ENCODE results near the gene MYOF. TPM values are rescaled to one million over a fixed set of nuclear protein-coding genes. Genes with fewer than 3 reads are reported as not detected.
A peak's percentile ranks its signal among the peaks of the same experiment; 100 is the strongest.

Gene MYOF
- 36.1 TPM for total RNA-seq (2013)
- polyA plus RNA-seq (10 to 100 TPM in 2 of 3 donors, 1 to 10 TPM in 1; 9.7 to 29.1 (median 14.5) TPM), polyA minus RNA-seq (24.9 and 44.3 TPM in 2 replicates), total RNA-seq (114 to 402 (median 157) reads per million in 11 experiments)

- peaks cover 0 to 2% (median 2%) of the 10 kb centered on the region in 3 donors for H3K27me3 Mint-ChIP-seq (ENCODE audit: low read depth in 3 of 3)
- intact Hi-C loops (cut with micrococcal nuclease) = loop anchor here (2.0 to 5.0 kb wide), 3 partner anchors 35 to 105 kb away; no protein-coding TSS in a partner anchor
- no peaks in the 10 kb centered on the region for H3K9me3 ChIP-seq (replicated peaks in 1 of 2; ENCODE audit: control insufficient read depth in 1 of 2, insufficient read depth in 1 of 2, low read length in 2 of 2)
- peak; percentile 80 for TF ChIP-seq CTCF (IDR thresholded peaks at IDR 0.05)
- H3K27ac Mint-ChIP-seq = peak within 1 kb of the TSS; percentile 92 to 99 (median 96)
- no peaks in the 10 kb centered on the region for H3K9me3 Mint-ChIP-seq
- H3K4me3 Mint-ChIP-seq = peak within 1 kb of the TSS; percentile 92 to 99
- H2AFZ ChIP-seq (ENCODE audit: insufficient read depth, low read depth, low read length, poor library complexity, severe bottlenecking) = peak within 1 kb of the TSS; percentile 84
- peak within 1 kb of the TSS; percentile 77 to 99 for H3K27ac ChIP-seq (ENCODE audit: low read depth in 1 of 2, low read length in 2 of 2)
- peak within 1 kb of the TSS; percentile 80 for H3K4me2 ChIP-seq (replicated peaks; ENCODE audit: extremely low read depth, low read length, poor library complexity, severe bottlenecking)
- H3K36me3 Mint-ChIP-seq = peaks cover 9 to 18% of the 10 kb centered on the region in 2 donors
- H4K20me1 ChIP-seq (ENCODE audit: insufficient read depth, low read length) = no peaks in the 10 kb centered on the region
- peak; percentile 77 to 82 (median 81) for DNase-seq
- H3K79me2 ChIP-seq (ENCODE audit: insufficient read depth, low read length) = peaks cover 50% of the 10 kb centered on the region
- H3K4me1 Mint-ChIP-seq = peaks cover 41% of the 10 kb centered on the region
- H3K27me3 ChIP-seq (ENCODE audit: control insufficient read depth in 2 of 2, insufficient read depth in 2 of 2, low read length in 2 of 2) = no peaks in the 10 kb centered on the region
- 0% methylated on average over 13 of the region's 27 CpGs for WGBS (ENCODE audit: insufficient coverage)
- peak within 1 kb of the TSS; percentile 92 for H3K9ac ChIP-seq (ENCODE audit: insufficient read depth, low read length, poor library complexity, severe bottlenecking)
- H3K4me1 ChIP-seq (ENCODE audit: control insufficient read depth in 1 of 2, insufficient read depth in 2 of 2, low read length in 2 of 2) = peaks cover 20 to 37% of the 10 kb centered on the region in 2 donors
- peak within 1 kb of the TSS; percentile 58 to 98 (median 84) for H3K4me3 ChIP-seq (replicated peaks in 1 of 3; ENCODE audit: low read depth in 2 of 3, low read length in 3 of 3)
- H3K36me3 ChIP-seq (replicated peaks in 1 of 2; ENCODE audit: control insufficient read depth in 1 of 2, insufficient read depth in 2 of 2, low read length in 2 of 2) = no peaks in the 10 kb centered on the region
Measured at GRCh38 chr10:93482145-93482834, at the start of gene MYOF. Gene MYOF, minus strand, starts transcription at chr10:93482334. Its CDS starts 140 bp downstream, at chr10:93482194.

- H3K36me3 Mint-ChIP-seq = peaks cover 31 to 42% of the 10 kb centered on the region in 2 donors
- no peak for DNase-seq
- H3K9me3 ChIP-seq (replicated peaks in 1 of 2; ENCODE audit: control insufficient read depth in 1 of 2, insufficient read depth in 1 of 2, low read length in 2 of 2) = peaks cover 0 to 5% of the 10 kb centered on the region in 2 donors
- peaks cover 2 to 16% (median 8%) of the 10 kb centered on the region in 7 donors for H3K9me3 Mint-ChIP-seq
- 100% methylated on average over 2 of the region's 4 CpGs for WGBS (ENCODE audit: insufficient coverage)
- H3K36me3 ChIP-seq (replicated peaks in 1 of 2; ENCODE audit: control insufficient read depth in 1 of 2, insufficient read depth in 2 of 2, low read length in 2 of 2) = peaks cover 17 to 25% of the 10 kb centered on the region in 2 donors
- H3K4me1 Mint-ChIP-seq = peaks cover 38% of the 10 kb centered on the region
- peaks cover 2% of the 10 kb centered on the region for H3K79me2 ChIP-seq (ENCODE audit: insufficient read depth, low read length)
- H3K4me3 Mint-ChIP-seq = no peak overlapping the region
- no peak overlapping the region for H3K4me2 ChIP-seq (replicated peaks; ENCODE audit: extremely low read depth, low read length, poor library complexity, severe bottlenecking)
- peak overlapping the region in 2 of 7 donors; percentile 15 to 46 for H3K27ac Mint-ChIP-seq
- no peak overlapping the region for H2AFZ ChIP-seq (ENCODE audit: insufficient read depth, low read depth, low read length, poor library complexity, severe bottlenecking)
- H3K27me3 Mint-ChIP-seq (ENCODE audit: low read depth in 3 of 3) = no peaks in the 10 kb centered on the region
- TF ChIP-seq CTCF (IDR thresholded peaks at IDR 0.05) = no peak
- peak overlapping the region in 1 of 2 donors; percentile 87 for H3K27ac ChIP-seq (ENCODE audit: low read depth in 1 of 2, low read length in 2 of 2)
- peaks cover 3% of the 10 kb centered on the region for H4K20me1 ChIP-seq (ENCODE audit: insufficient read depth, low read length)
- no peaks in the 10 kb centered on the region for H3K27me3 ChIP-seq (ENCODE audit: control insufficient read depth in 2 of 2, insufficient read depth in 2 of 2, low read length in 2 of 2)
- no peak overlapping the region for H3K4me3 ChIP-seq (replicated peaks in 1 of 3; ENCODE audit: low read depth in 2 of 3, low read length in 3 of 3)
- intact Hi-C loops (cut with micrococcal nuclease) = loop anchor here in 1 of 2 donors (10.0 kb wide), 1 partner anchor 834 kb away; the partner anchor contains the start of gene HHEX
- H3K4me1 ChIP-seq (ENCODE audit: control insufficient read depth in 1 of 2, insufficient read depth in 2 of 2, low read length in 2 of 2) = peaks cover 43 to 48% of the 10 kb centered on the region in 2 donors
- no peak overlapping the region for H3K9ac ChIP-seq (ENCODE audit: insufficient read depth, low read length, poor library complexity, severe bottlenecking)
Measured at GRCh38 chr10:93518531-93518930, 36.4 kb upstream of the MYOF start.
